Measurements from ENCODE around the gene COQ8A.

DNA sequence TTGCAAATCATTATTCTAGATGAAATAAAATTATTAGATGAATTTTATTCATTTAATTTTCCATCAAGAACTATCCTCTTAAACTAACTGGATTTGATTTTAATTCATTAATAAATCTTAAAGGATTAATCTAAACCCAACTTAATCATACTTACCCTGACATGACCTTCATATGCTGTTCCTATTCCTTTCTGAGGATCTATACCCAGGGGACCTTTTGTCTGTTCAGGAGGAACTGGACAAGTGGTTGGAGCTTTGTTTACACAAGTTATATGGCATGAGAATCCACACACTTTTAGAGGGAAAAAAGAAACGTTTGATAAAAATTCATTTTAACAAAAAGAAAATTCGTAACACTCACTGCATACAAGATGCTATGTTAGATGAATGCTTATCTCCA, 95.2 kb downstream of the COQ8A start:
- TF ChIP-seq, protein P1, sequence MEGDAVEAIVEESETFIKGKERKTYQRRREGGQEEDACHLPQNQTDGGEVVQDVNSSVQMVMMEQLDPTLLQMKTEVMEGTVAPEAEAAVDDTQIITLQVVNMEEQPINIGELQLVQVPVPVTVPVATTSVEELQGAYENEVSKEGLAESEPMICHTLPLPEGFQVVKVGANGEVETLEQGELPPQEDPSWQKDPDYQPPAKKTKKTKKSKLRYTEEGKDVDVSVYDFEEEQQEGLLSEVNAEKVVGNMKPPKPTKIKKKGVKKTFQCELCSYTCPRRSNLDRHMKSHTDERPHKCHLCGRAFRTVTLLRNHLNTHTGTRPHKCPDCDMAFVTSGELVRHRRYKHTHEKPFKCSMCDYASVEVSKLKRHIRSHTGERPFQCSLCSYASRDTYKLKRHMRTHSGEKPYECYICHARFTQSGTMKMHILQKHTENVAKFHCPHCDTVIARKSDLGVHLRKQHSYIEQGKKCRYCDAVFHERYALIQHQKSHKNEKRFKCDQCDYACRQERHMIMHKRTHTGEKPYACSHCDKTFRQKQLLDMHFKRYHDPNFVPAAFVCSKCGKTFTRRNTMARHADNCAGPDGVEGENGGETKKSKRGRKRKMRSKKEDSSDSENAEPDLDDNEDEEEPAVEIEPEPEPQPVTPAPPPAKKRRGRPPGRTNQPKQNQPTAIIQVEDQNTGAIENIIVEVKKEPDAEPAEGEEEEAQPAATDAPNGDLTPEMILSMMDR (IDR thresholded peaks at IDR 0.05): no peak
- TF ChIP-seq POLR2A (IDR thresholded peaks at IDR 0.05): no peak
